ENCODE data around the gene THOC2.
"Not testable (repeated sequence)": the region's sequence is repeated elsewhere in the genome, so short reads cannot be mapped to it uniquely, and the experiment has no call there.

The THOC2 gene

DNA sequence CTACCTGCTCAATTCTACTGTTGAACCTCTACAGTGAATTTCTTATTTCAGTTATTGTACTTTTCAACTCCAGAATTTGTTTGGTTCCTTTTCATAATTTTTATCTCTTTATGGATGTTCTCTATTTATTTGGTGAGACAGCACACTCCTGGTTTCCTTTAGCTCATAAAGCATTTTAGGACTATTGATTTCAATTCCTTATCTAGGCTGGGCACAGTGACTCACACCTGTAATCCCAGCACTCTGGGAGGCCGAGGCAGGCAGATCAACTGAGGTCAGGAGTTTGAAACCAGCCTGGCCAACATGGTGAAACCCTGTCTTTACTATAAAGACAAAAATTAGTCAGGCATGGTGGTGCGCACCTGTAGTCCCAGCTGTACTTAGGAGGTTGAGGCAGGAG, 57.7 kb downstream of the THOC2 start:
- DNase-seq (ENCODE audit: low read depth in 2 of 2): no peak

DNA sequence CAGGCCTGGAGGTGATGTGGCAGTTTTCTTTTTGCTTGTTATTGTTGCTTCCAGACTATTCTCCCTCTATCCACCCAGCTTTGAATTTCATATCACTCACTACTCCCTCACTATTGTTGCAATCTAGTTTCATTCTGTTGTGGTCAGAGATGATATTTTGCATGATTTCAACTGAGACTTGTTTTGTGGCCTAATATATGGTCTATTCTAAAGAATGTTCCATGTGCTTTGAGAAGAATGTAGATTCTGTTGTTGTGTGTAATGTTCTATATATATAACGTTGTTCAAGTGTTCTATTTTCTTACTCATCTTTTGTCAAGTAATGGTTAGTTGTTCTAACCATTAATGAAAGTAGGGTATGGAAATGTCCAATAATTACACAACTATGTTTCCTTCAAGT, 59.0 kb downstream of the THOC2 start:
- DNase-seq (ENCODE audit: low read depth in 2 of 2): no peak

DNA sequence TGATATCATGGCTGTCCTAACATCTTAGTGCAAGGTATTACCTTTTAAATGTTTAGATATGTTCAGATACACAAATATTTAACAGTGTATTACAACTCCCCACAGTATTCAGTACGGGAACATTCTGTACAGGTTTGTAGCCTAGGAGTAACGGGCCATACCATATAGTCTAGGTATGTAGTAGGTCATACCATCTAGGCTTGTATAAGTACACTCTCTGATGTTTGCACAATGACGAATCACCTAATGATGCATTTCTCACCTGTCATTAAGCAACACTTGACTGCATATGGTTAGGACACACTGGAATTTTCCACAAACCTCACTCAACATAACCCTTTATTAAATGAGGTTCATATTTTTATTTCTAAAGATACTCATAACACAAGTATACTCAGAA, 67.7 kb downstream of the THOC2 start:
- DNase-seq (ENCODE audit: low read depth in 2 of 2): no peak

DNA sequence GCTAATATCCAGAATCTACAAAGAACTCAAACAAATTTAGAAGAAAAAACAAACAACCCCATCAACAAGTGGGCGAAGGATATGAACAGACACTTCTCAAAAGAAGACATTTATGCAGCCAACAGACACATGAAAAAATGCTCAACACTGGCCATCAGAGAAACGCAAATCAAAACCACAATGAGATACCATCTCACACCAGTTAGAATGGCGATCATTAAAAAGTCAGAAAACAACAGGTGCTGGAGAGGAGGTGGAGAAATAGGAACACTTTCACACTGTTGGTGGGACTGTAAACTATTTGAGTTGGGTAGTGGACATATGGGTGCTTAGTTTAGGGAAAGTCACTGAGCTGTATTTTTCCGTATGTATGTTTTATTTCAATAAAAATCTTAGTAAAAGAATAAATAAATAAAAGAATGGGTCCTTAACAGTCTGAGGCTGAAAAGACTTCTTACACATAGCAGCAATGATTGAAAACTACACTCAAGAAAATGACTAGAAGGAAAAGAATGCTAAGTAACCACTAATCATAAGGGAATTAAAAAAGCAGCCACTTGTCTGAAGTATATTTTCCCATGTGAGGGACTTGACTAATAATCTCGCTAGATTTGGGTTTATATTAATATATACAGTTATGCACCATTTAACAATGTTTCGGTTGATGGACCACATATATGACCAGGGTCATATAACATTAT, 68.2 kb downstream of the THOC2 start:
- not testable (repeated sequence) for DNase-seq (ENCODE audit: low read depth in 2 of 2)

DNA sequence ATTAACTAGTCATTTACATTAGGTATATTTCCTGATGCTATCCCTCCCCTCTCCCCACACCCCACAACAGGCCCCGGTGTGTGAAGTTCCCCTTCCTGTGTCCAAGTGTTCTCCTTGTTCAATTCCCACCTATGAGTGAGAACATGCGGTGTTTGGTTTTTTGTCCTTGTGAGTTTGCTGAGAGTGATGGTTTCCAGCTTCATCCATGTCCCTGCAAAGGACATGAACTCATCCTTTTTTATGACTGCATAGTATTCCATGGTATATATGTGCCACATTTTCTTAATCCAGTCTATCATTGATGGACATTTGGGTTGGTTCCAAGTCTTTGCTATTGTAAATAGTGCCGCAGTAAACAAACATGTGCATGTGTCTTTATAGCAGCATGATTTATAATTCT, 69.1 kb downstream of the THOC2 start:
- not testable (repeated sequence) for DNase-seq (ENCODE audit: low read depth in 2 of 2)

DNA sequence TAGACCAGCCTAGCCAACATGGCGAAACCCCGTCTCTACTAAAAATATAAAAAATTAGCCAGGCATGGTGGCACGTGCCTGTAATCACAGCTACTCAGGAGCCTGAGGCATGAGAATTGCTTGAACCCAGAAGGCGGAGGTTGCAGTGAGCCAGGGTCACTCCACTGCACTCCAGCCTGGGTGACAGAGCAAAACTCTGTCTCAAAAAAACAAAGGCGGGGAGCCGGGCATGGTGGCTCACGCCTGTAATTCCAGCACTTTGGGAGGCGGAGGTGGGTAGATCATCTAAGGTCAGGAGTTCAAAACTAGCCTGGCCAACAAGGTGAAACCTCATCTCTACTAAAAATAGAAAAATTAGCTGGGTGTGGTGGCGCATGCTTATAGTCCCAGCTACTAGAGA, 76.3 kb downstream of the THOC2 start:
- not testable (repeated sequence) for DNase-seq (ENCODE audit: low read depth in 2 of 2)

DNA sequence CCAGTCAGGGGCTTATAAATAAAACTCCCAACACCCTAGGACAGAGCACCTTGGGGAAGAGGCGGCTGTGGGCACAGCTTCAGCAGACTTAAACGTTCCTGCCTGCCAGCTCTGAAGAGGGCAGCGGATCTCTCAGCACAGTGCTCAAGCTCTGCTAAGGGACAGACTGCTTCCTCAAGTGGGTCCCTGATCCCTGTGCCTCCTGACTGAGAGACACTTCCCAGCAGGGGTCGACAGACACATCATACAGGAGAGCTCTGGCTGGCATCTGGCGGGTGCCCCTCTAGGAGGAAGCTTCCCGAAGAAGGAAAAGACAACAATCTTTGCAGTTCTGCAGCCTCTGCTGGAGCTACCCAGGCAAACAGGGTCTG, 84.1 kb downstream of the THOC2 start:
- DNase-seq (ENCODE audit: low read depth in 2 of 2): not testable (repeated sequence)

DNA sequence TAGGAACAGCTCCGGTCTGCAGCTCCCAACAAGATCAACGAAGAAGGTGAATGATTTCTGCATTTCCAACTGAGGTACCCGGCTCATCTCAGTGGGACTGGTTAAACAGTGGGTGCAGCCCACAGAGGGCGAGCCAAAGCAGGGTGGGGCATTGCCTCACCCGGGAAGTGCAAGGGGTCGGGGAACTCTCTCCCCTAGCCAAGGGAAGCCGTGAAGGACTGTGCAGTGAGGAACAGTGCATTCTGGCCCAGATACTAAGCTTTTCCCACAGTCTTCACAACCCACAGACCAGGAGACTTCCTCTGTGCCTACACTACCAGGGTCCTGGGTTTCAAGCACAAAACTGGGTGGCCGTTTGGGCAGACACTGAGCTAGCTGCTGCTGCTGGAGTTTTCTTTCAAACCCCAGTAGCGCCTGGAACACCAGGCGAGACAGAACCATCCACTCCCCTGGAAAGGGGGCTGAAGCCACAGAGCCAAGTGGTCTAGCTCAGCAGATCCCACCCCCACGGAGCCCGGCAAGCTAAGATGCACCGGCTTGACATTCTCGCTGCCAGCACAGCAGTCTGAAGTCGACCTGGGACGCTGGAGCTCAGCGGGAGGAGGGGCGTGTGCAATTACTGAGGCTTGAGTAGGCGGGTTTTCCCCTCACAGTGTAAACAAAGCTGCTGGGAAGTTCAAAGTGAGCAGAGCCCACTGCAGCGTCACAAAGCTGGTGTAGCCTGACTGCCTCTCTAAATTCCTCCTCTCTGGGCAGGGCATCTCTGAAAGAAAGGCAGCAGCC, 84.6 kb downstream of the THOC2 start:
- DNase-seq (ENCODE audit: low read depth in 2 of 2): no peak

DNA sequence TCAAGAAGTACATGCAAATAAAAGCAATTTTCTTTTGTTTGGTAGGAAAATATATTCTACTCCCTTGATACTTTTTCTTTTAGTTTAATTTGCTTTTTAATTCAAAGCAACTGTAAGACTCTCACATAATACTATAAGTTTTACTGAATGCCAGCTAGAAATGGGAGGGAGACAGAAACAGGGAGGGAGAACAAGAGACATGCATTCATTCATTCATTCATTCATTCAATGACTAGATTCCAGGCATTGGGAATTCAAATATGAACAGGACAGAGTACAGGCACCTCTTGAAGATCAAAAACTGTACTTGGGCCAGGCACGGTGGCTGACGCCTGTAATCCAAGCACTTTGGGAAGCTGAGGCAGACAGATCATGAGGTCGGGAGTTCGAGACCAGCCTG, 85.6 kb downstream of the THOC2 start:
- DNase-seq (ENCODE audit: low read depth in 2 of 2): no peak

DNA sequence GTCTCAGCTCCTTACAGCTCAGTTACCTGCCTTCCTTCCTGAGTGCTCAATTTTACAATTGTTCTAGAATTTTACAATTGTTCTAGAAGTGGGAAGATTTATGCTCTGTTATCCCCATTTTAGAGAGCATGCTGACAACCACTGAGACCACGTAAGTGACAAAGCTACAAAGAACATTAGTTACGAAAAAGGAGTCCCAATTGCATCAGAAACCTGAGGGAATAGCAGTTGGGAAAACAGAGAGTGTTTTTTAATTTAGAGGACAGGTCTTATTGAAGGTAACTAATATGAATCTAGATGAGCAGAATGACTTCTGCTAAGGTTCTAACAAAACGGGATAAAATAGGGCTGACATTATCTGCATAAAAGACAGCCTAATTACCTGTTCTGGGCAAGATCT, 103.3 kb downstream of the THOC2 start:
- no peak for DNase-seq (ENCODE audit: low read depth in 2 of 2)

DNA sequence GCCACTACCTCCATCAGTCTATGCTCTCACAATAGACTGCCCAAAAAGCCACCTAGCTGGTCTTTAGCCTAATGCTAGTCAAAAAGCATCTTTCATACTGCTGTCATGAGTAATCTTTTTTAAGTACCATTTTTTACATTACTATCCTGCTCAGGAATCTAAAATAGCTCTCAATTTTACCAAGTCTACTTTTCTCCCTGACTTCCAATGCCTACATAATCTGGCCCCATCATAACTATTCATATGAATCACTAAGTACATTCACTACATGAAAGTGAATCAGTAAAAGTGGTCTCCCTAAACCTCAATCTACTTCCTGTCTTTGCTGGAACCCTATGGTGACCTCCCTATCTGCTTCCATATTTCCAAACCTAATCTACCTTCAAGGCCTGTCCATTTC, 105.9 kb downstream of the THOC2 start:
- no peak for DNase-seq (ENCODE audit: low read depth in 2 of 2)

DNA sequence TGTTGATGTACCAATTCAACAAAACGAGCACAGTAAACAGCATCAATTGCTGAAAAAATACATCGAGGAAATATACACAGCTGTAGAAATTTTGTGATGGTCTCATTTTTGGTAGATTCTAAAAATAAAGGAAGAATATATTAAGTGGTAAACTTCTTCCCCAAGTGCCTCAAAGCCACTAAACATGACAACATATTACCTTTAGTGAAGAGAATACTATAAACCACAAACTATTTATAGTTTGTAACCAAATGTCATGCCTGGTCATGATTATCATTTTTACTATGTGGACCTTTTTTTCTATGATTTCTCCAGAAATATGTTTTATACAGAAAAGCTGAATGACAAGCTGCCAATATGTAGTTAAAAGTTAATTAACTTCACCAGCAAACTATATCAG, 106.9 kb downstream of the THOC2 start:
- DNase-seq (ENCODE audit: low read depth in 2 of 2): no peak

DNA sequence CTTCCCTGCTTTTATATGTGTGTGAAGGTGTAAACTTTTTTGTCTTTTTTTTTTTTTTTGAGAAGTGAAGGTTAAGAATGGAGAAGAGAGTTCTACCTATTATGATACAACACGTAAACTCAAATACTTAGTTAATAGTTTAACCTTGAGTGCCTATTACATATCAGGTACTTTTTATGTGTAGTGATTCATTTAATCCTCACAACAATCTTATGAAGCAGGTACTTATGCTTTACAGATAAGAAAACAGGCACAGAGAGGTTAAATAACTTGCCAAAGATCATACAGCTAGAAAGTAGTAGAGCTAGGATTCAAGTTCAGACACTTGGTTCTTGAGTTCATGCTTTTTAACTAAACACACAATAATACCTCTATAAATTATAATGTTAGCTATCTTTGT, 107.4 kb downstream of the THOC2 start:
- no peak for DNase-seq (ENCODE audit: low read depth in 2 of 2)

DNA sequence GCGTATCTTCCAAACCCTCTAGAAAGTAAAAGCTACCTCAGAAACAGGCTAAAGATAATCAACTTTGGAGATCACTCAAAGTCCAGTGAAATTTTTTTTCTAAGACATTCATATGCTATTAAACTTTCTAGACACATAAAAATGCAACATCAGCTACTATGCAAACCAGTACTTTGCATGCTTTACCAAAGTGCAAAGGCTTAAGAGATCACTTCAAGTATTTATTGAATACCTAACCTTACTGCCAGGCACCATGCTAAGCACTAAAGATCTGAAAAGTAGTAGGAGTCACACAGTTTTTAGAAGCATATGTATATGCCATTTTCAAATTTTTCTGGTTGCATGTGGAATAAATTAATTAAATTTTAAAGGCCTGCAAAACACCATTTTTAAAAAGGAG, 115.8 kb downstream of the THOC2 start:
- DNase-seq (ENCODE audit: low read depth in 2 of 2): no peak

DNA sequence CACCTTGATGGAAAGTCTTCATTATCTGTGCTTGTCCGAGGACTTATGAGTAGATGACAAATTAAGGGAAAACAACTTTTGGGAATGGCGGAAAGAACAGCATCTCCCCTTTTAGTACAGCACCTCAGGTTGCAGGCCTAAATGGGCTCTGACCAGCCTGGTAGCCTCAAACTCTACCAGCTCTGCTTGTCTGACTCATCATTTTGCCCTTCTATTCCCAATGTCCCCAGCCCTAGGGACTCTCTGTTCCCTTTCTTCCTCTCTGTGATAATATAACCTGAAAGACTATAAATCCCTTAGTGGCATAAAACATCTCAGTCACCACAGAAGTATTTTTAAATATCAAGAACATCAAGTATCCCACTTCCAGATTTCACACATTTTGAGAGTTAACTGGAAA, 121.9 kb downstream of the THOC2 start:
- DNase-seq (ENCODE audit: low read depth in 2 of 2): no peak

DNA sequence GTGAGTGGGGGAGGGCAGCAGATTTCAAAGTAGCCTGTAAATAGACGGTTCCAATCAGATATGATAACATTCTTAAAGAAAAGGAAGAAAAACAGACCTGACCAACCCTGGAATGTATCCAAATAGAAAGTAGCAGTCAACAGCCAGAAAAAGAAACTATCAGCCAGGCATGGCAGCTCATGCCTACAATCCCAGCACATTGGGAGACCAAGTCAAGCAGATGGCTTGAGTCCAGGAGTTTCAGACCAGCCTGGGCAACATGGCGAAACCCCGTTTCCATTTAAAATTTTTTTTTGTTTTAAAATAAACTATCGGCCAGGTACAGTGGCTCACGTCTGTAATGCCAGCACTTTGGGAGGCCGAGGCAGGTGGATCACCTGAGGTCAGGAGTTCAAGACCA, 125.0 kb downstream of the THOC2 start:
- DNase-seq (ENCODE audit: low read depth in 2 of 2): no peak

DNA sequence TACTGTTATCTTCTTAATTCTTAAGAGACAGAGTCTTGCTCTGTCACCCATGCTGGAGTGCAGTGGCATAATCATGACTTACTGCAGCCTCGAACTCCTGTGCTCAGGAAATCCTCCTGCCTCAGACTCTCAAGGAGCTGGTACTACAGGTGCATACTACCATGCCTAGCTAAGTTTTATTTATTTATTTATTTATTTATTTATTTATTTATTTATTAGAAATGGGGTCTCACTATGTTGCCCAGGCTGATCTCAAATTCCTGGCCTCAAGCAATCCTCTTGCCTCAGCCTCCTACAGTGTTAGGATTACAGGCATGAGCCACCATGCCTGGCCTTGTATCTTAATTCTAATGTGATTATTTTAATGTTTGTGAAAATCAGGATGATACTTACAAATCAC, 125.6 kb downstream of the THOC2 start:
- DNase-seq (ENCODE audit: low read depth in 2 of 2): no peak

DNA sequence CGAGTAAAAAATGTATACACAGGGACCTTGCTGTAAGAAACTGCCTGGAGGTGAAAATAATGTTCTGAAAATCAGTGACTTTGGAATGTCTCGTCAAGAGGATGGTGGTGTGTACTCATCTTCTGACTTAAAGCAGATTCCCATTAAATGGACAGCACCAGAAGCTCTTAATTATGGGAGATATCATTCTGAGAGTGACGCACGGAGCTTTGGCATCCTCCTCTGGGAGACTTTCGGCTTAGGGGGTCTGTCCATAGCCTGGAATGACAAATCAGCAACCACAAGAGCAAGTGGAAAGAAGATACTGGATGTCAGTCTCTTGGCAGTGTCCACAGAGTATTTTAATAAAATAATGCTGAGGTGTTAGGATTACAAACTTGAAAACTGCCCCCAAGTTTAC, 129.4 kb downstream of the THOC2 start:
- no peak for DNase-seq (ENCODE audit: low read depth in 2 of 2)

DNA sequence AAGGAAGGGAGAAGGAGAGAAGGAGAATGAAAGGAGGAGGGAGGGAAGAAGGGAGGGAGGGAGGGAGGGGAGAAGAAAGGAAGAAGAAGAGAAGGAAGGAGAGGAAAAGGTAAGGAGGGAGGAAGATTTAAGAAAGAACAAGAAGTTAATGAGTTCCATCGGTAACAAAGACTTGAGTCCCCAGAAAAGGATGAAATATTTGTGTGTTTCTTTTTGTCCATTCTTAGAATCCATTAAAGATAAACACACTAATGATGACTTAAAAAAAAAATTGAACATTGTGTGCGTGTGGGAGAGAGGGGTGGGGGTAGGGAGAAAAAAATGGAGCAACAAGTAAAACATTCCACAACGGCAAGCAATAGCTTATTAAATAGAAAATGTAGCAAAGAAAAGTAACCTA, 131.4 kb downstream of the THOC2 start:
- DNase-seq (ENCODE audit: low read depth in 2 of 2): no peak

DNA sequence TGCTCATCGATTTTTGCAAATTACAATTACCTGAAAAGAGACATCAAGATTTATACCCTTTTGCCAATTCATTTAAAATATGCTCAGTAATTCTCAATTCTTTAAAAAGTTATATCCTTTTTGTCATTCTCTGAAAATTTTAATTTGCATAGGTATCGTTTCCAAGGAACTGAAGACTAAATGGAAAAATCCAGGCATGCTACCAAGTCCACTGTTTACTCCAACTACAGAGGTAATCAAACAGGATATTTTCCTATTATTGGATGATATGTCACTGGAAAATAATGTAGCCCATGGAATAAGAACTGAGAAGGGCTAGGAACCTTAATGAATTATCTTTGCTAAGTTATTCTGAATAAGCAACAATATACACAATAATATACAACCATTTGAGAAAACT, 132.7 kb downstream of the THOC2 start:
- no peak for DNase-seq (ENCODE audit: low read depth in 2 of 2)

DNA sequence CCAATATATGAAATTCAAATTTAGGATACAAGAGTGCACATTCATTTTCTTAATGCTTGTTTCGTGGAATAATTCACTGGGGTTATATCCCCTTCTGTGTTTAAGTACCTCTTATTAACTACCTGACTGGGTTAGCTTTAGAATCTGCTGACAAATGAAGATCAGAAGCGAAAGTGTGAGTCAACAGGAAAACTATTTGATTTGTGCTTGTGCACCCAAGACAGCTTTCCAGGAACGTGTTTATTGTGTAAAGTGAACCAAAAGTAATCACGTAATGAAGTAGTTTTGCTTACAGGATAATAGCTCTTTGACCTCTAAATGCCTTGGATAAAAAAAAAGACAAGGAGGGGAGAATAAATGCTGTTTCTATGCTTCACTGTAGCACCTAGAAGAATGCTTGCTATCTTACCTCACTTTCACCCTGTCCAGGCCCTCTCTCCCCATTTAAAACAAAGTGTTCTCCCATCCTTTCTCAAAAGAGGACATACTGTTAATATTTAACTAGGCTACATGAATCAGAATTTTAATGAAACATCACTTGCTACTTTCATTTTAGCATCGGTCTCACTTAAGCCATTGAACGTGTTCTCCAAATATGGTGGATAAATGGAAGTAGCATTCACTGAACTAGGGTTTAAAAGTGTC, 141.9 kb downstream of the THOC2 start:
- DNase-seq (ENCODE audit: low read depth in 2 of 2): no peak

DNA sequence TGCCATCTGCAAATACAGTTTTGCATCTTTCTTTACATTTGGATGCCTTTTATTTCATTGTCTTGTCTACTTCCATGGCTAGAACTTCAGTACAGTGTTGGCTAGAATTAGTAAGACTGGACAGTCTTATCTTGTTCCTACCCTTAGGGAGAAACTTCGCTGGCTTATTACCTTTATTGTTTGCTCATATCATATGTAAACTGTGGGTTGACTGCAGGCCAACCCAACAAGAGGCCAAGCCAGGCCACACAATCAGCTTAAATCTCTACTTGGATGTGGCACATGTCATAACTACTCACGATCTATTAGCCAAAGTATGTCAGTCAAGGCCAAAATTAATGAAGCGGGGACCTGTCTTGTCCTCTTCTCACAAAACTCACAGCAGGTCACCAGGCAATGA, 144.1 kb downstream of the THOC2 start:
- DNase-seq (ENCODE audit: low read depth in 2 of 2): no peak

DNA sequence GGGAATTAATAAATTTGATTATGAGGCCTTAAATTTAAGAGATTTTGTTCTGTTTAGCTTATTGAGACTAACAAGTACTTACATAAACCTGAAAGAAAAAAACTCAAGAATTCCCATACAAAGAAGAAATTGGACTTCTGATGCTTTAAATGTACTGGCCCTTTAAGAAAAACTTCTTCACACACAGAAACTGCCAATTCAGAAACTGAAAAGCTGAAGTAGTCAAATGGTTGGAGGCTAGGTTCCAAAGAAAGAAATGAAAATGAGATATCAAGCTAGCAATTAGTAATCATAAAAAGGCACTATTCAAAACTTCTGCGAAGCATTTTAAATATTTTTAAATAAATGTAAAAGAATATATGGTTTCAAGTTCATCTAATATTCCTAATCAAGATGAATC, 151.3 kb downstream of the THOC2 start:
- no peak for DNase-seq (ENCODE audit: low read depth in 2 of 2)

Measured in stimulated activated CD8-positive, alpha-beta memory T cell treated with anti-CD3 and anti-CD28 coated beads, Interleukin-15, amount 100 ng/mL, for 4 hours (primary cell).